Ascending aorta (tissue), 2 donors: ENCODE results near the gene SLC27A4. TPM values are rescaled to one million over a fixed set of nuclear protein-coding genes. Genes with fewer than 3 reads are reported as not detected.
"Not testable (repeated sequence)": the region's sequence is repeated elsewhere in the genome, so short reads cannot be mapped to it uniquely, and the experiment has no call there.

Source experiments
- DNase-seq, 2 donors: peaks; one replicate each; pipeline ENCODE4 v3.0.0-alpha.2; 2019; ENCODE audit warnings: low spot score in 2 of 2
- H3K27ac ChIP-seq, 2 donors: fragments of 200-600 bp; sonication (generic); one replicate each; pipeline ENCODE4 v1.5.1; 2016 to 2017; ENCODE audit warnings: mild to moderate bottlenecking in 1 of 2
- H3K27me3 ChIP-seq: fragments of 200-600 bp; sonication (generic); one replicate; pipeline ENCODE4 v1.5.1; 2017
- H3K36me3 ChIP-seq, 2 donors: fragments of 200-600 bp; sonication (generic); one replicate each; pipeline ENCODE4 v1.5.1; 2016
- H3K4me1 ChIP-seq, 2 donors: fragments of 200-600 bp; sonication (generic); one replicate each; pipeline ENCODE4 v1.5.1; 2016 to 2017; ENCODE audit warnings: mild to moderate bottlenecking in 1 of 2
- H3K4me3 ChIP-seq, 2 donors: fragments of 200-600 bp; sonication (generic); one replicate each; pipeline ENCODE4 v1.5.1; 2016 to 2017; ENCODE audit warnings: mild to moderate bottlenecking in 1 of 2
- H3K9me3 ChIP-seq, 2 donors: fragments of 200-600 bp; sonication (generic); one replicate each; pipeline ENCODE4 v1.5.1; 2016
- CTCF ChIP-seq, 3 experiments: fragments of 200-600 bp in 2 of 3; fragments of 450-650 bp in 1 of 3; sonication (generic) in 2 of 3; IDR thresholded peaks; one replicate each; pipeline ENCODE4 v1.5.1; 2016 to 2019; ENCODE audit warnings: antibody characterized with exemption in 3 of 3, mild to moderate bottlenecking in 1 of 3, moderate library complexity in 1 of 3
- intact Hi-C: fragments of 100-400 bp; cut with DNase I; formaldehyde crosslinking; loops from one replicate; pipeline ENCODE4 v1.15.1; 2023
- total RNA-seq: library from RNA; depleted of rRNA; stranded (reverse); fragments of >200 nt; gene quantifications from one replicate; pipeline ENCODE4 v1.1.0, GENCODE V29; 2016

Gene SLC27A4
- total RNA-seq, 1 donor from 2014 or later: 16.6 TPM

- no peak for TF ChIP-seq CTCF (IDR thresholded peaks at IDR 0.05)
- Histone ChIP-seq H3K36me3 (peaks cover 15 to 25% of the 10 kb centered on the region in 2 donors), H3K4me3 (no peak overlapping the region), H3K9me3 (no peaks in the 10 kb centered on the region), H3K27ac (no peak overlapping the region), H3K27me3 (no peaks in the 10 kb centered on the region), H3K4me1 (peaks cover 11 to 17% of the 10 kb centered on the region in 2 donors)
- DNase-seq: no peak
- intact Hi-C loops: no loop called here
Observed at GRCh38 chr9:128325629-128326028, 14.7 kb upstream of the SLC27A4 start.

GRCh38 chr9:128333451-128333869 lies 6.9 kb upstream of the SLC27A4 start:
- Histone ChIP-seq H3K4me3 (no peak overlapping the region), H3K9me3 (no peaks in the 10 kb centered on the region), H3K4me1 (no peaks in the 10 kb centered on the region), H3K27me3 (no peaks in the 10 kb centered on the region), H3K27ac (no peak overlapping the region), H3K36me3 (peaks cover 12 to 21% of the 10 kb centered on the region in 2 donors)
- intact Hi-C loops: no loop called here
- TF ChIP-seq CTCF (IDR thresholded peaks at IDR 0.05): no peak
- no peak for DNase-seq

- Histone ChIP-seq H3K4me1 (peaks cover 0 to 4% of the 10 kb centered on the region in 2 donors), H3K36me3 (peaks cover 12 to 21% of the 10 kb centered on the region in 2 donors), H3K9me3 (no peaks in the 10 kb centered on the region), H3K27ac (no peak overlapping the region), H3K27me3 (no peaks in the 10 kb centered on the region), H3K4me3 (no peak overlapping the region)
- intact Hi-C loops: no loop called here
- DNase-seq: no peak
- TF ChIP-seq CTCF (IDR thresholded peaks at IDR 0.05): no peak
Observed at GRCh38 chr9:128335161-128335560, 5.2 kb upstream of the SLC27A4 start.

- no peaks in the 10 kb centered on the region for H3K27me3 ChIP-seq
- H3K4me1 ChIP-seq: peaks cover 0 to 4% of the 10 kb centered on the region in 2 donors
- intact Hi-C loops: no loop called here
- H3K27ac ChIP-seq: no peak overlapping the region
- DNase-seq: no peak
- H3K4me3 ChIP-seq: no peak overlapping the region
- no peak for TF ChIP-seq CTCF (IDR thresholded peaks at IDR 0.05)
- H3K36me3 ChIP-seq: peaks cover 12 to 21% of the 10 kb centered on the region in 2 donors
- no peaks in the 10 kb centered on the region for H3K9me3 ChIP-seq
Observed at GRCh38 chr9:128335914-128336313, 4.4 kb upstream of the SLC27A4 start.

GRCh38 chr9:128337936-128338335 lies 2.4 kb upstream of the SLC27A4 start:
- H3K27ac ChIP-seq: no peak overlapping the region
- H3K36me3 ChIP-seq: peaks cover 13% of the 10 kb centered on the region in 2 donors
- H3K4me3 ChIP-seq: no peak overlapping the region
- no peak for DNase-seq
- intact Hi-C loops: no loop called here
- no peak for TF ChIP-seq CTCF (IDR thresholded peaks at IDR 0.05)
- H3K9me3 ChIP-seq: no peaks in the 10 kb centered on the region
- peaks cover 0 to 6% of the 10 kb centered on the region in 2 donors for H3K4me1 ChIP-seq
- H3K27me3 ChIP-seq: no peaks in the 10 kb centered on the region

- intact Hi-C loops, H3K4me3 ChIP-seq, H3K27me3 ChIP-seq, DNase-seq, H3K27ac ChIP-seq, H3K9me3 ChIP-seq, H3K4me1 ChIP-seq: not testable (repeated sequence)
- peaks cover 15 to 16% of the 10 kb centered on the region in 2 donors for H3K36me3 ChIP-seq
Observed at GRCh38 chr9:128338852-128339614, 1.3 kb upstream of the SLC27A4 start.
